Stimulated activated CD8-positive, alpha-beta memory T cell treated with anti-CD3 and anti-CD28 coated beads, Interleukin-15, amount 100 ng/mL, for 24 hours (primary cell): ENCODE data around the gene PDE4D.

ENCODE experiments used
- DNase-seq: peaks from one replicate; pipeline ENCODE4 v3.0.0-alpha.2; 2020; ENCODE audit warnings: low read depth

PDE4D gene

GRCh38 chr5:59171131-59171530, 722.4 kb downstream of the PDE4D start:
- no peak for DNase-seq

GRCh38 chr5:59169768-59170150, 723.8 kb downstream of the PDE4D start:
- DNase-seq: no peak

- DNase-seq: no peak
These were observed 724.3 kb downstream of the PDE4D start for GRCh38 chr5:59169081-59169767.

GRCh38 chr5:59168067-59168466, 725.5 kb downstream of the PDE4D start:
- DNase-seq: no peak

GRCh38 chr5:59164041-59164830, 729.3 kb downstream of the PDE4D start:
- no peak for DNase-seq

- no peak for DNase-seq
These were observed 732.1 kb downstream of the PDE4D start for GRCh38 chr5:59161221-59162105.

GRCh38 chr5:59158637-59159391, 734.7 kb downstream of the PDE4D start:
- no peak for DNase-seq

- DNase-seq: no peak
These were observed 735.4 kb downstream of the PDE4D start for GRCh38 chr5:59158165-59158564.

- DNase-seq: no peak
These were observed 736.5 kb downstream of the PDE4D start for GRCh38 chr5:59157068-59157467.

GRCh38 chr5:59152701-59153245, 740.8 kb downstream of the PDE4D start:
- DNase-seq: no peak

- DNase-seq: no peak
These were observed 742.2 kb downstream of the PDE4D start for GRCh38 chr5:59151162-59151889.

- DNase-seq: no peak
These were observed 743.7 kb downstream of the PDE4D start for GRCh38 chr5:59149827-59150226.

- no peak for DNase-seq
These were observed 744.3 kb downstream of the PDE4D start for GRCh38 chr5:59149271-59149670.

- no peak for DNase-seq
These were observed 746.8 kb downstream of the PDE4D start for GRCh38 chr5:59146729-59147128.

GRCh38 chr5:59143926-59144333, 749.6 kb downstream of the PDE4D start:
- DNase-seq: no peak

GRCh38 chr5:59142927-59143326, 750.6 kb downstream of the PDE4D start:
- DNase-seq: no peak

- DNase-seq: no peak
These were observed 751.4 kb downstream of the PDE4D start for GRCh38 chr5:59142138-59142537.

- no peak for DNase-seq
These were observed 753.4 kb downstream of the PDE4D start for GRCh38 chr5:59140133-59140532.

- no peak for DNase-seq
These were observed 753.8 kb downstream of the PDE4D start for GRCh38 chr5:59139695-59140094.

- DNase-seq: no peak
These were observed 755.0 kb downstream of the PDE4D start for GRCh38 chr5:59138509-59138908.

GRCh38 chr5:59137846-59138245, 755.7 kb downstream of the PDE4D start:
- DNase-seq: no peak
